A549 treated with ZK216348 at 1 μM for 4 hours (cell line): ENCODE data around the gene IRF6. TPM values are rescaled to one million over a fixed set of nuclear protein-coding genes. Genes with fewer than 3 reads are reported as not detected.

Source experiments
- total RNA-seq: library from RNA; stranded (reverse); fragments of 200-300 nt; extraction: Qiagen RNA extraction; gene quantifications from 5 replicates; pipeline ENCODE4 v1.2.3, GENCODE V29; 2022; ENCODE audit warnings: low read depth

IRF6 gene
- total RNA-seq, result 0.05 to 0.18 TPM (median 0.17 TPM) in 5 replicates

DNA sequence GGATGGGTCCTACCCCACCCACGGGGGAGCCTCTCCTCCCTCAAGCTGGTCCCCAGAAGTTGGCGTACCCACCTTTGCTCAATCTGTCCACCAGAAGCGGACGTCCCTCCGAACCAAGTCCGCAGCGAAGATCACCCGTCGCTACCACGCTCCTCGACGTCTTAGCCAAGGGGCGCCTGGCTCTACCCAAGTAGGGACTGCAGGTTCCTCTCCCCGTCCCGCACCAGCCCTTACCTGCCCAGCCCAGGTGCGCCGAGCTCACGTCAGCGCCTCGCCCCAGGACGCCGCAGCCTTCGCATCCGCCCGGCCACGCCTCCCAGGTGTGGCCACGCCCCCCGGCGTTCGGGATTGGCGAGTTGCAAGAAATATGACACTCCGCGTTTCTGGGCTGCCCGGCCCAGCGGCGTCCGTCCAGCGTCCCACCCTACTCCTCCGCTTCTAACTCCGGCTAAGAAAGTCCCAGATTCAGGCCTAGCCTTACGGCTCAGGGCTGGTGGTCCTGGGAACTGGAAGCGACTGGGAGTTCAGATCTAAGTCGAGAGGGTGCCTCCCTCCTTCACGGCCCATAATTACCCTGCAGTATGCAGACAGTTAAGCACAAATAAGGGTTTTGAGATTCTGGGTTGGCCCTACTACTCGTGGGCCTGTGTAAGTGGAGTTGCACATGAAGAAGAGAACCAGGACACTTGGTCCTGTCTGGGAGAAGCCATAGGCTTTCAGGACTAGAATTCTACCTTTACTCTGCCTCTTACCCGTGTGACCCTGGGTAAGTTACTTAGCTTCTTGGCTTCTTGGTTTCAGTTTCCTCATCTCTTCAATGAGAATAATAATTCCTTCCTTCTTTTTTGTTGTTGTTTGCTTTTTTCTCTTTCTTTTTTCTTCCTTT, at the start of gene IRF6:
Gene IRF6 (minus strand): TSS at position 268 of the 886 bp plus-strand sequence. CDS start 4,729 bp downstream, outside the sequence.

DNA sequence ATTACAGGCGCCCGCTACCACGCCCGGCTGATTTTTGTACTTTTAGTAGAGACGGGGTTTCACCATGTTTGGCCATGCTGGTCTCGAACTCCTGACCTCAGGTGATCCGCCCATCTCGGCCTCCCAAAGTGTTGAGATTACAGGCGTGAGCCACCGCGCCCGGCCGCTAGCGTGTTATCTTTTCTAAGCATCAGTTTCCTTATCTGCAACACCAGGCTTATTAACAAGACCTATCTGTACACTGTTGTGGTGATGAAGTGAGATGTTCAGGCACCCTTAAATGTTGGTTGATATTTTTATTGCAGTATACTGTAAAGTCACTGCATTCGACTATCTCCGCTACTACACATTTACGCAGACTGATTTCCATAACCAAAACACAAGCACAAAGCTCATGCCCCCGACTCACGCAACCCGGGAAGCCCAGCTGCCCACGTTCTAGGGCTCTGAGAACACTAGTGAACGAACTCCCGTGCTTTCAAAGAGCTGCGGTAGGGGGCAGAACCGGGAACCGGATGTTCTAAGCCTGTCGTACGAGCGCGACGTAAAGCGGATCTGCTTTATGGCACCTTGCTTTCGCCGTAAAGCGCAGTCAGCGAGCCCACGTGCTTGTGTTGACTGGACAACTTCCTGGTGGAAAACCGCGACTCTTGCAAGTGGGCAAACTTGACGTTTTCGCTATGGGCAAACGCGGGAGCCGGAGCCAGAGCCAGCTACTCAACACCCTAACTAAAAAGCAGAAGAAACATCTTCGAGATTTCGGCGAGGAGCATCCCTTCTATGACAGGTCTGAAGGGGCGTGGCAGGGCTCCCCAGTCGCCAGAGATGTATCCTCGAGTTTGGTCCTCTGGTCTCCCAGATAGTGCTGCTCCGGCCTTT, 21.7 kb upstream of the IRF6 start, which contains the start of gene UTP25:
Gene UTP25 (plus strand): TSS at position 589 of the 879 bp plus-strand sequence. CDS start 92 bp downstream, at position 681.

DNA sequence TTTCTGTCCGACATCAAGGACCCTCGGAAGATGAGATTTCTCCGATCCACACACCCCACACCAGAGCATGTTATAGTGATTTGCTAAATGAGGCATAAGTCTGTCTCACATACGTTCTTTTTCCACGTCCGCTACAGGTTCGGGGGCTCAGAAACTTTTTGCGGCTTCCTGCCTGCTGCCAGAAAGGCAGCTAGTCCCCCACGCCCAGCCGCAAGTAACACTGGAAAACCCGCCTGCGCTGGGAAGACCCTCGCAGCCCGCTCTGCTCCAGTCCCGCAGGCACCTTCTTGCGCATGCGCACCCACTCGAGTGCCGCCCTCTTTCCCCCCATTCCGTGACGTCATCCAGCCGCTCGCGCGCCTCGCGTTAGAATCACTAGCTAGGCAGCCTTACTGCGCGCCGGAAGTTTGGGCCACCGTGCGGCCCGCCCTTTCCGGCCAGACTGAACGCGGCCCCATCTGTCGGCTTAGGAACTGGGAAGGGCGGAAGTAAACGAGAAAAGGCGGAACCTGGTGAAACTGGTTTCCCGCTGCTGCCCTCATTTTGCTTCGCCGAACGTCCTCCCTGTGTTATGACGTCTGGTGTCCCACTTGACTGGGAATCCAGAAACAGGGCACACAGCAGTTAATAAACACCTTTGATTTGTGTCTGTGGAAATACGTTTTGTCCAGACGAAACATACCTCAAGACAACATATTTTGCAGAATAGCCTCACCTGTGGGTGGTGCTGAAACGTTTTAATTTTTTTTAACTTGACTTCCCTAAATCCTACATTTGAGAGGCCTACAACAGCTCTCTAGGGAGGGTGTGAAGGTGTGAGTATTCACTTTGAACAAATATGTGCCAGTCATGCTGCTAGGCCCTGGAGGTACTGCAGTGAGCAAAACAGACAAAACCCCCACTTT, 21.4 kb downstream of the IRF6 start, which contains the start of gene C1orf74:
Gene C1orf74 (minus strand): TSS at position 295 of the 905 bp plus-strand sequence. CDS start 925 bp downstream, outside the sequence.

DNA sequence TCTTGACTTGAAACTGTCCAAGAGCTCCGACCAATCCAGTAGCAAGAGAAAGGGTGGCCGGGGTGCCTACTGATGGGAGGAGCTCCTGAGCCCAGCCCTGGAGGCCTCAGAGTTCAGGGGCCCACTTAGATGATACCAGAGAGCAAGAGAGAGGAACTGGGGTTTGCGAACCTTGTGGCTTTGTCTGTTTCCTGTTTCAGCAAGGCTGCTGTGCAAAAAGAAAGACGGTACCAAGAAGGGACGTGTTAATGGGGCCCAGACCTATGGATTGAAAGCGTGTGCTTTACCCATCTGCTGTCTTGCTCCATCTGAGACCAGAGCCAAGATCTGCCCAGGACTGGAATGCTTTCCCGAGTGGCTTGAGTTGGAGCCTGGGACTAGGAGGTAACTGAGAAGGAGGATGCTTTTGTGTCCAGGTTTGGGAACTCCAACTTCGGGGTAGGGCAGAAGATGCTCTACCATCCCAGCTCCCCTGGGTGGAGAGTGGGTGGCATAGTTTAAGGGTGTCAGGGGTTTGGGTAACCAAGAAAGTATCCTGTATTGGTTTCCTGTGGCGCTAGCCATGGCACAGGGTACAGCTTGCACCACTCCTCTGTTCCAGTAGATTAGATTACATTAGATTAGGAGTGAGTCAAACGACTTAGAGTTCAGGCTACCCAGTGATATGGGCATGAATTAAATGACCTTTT, 49.9 kb downstream of the IRF6 start, which contains the start of gene TRAF3IP3:
Gene TRAF3IP3 (plus strand): TSS at position 128 of the 689 bp plus-strand sequence. CDS start 3,987 bp downstream, outside the sequence.

Other genes starting within 250 kb of the IRF6 start
- 0.14 to 0.58 TPM (median 0.15 TPM) in 4 of 5 replicates, not detected in the other for gene CAMK1G, start 222.4 kb downstream of the IRF6 start, total RNA-seq
- gene LAMB3, start 153.7 kb downstream of the IRF6 start, total RNA-seq, result 13.9 to 27.8 TPM (median 21.7 TPM) in 5 replicates
- 3.4 to 4.6 TPM (median 4.0 TPM) in 5 replicates for gene G0S2, start 130.7 kb downstream of the IRF6 start, total RNA-seq
- gene HSD11B1, start 101.3 kb downstream of the IRF6 start, total RNA-seq, result 0.12 to 0.44 TPM in 2 of 5 replicates, not detected in the others
- gene TRAF3IP3, start 50.1 kb downstream of the IRF6 start, total RNA-seq, result not detected in 5 replicates
- 1.2 to 1.8 TPM (median 1.6 TPM) in 5 replicates for gene C1orf74, start 21.6 kb downstream of the IRF6 start, total RNA-seq
- gene UTP25, start 21.8 kb upstream of the IRF6 start, total RNA-seq, result 9.8 to 13.5 TPM (median 11.5 TPM) in 5 replicates
- 0.12 to 0.13 TPM in 2 of 5 replicates, not detected in the others for gene SYT14, start 132.1 kb upstream of the IRF6 start, total RNA-seq